Neural progenitor cell (in vitro differentiated cells): ENCODE data around the gene RRAGD. TPM values are rescaled to one million over a fixed set of nuclear protein-coding genes. Genes with fewer than 3 reads are reported as not detected.

ENCODE experiments used
- DNase-seq: peaks from one replicate; pipeline ENCODE4 v3.0.0-alpha.2; 2016; ENCODE audit warnings: low spot score
- H2AFZ ChIP-seq: fragments of 200-600 bp; sonication (generic); replicated peaks from 2 replicates; pipeline ENCODE4 v1.6.1; 2016; ENCODE audit warnings: antibody characterized with exemption
- H3F3A ChIP-seq: fragments of 200-600 bp; sonication (generic); 2 replicates; pipeline ENCODE4 v1.6.1; 2016; ENCODE audit warnings: antibody characterized with exemption, low read depth
- H3K27ac ChIP-seq: fragments of 200-600 bp; sonication (generic); 2 replicates; pipeline ENCODE4 v1.5.1; 2016; ENCODE audit warnings: mild to moderate bottlenecking
- H3K27me3 ChIP-seq: fragments of 200-600 bp; sonication (generic); 2 replicates; pipeline ENCODE4 v1.6.1; 2016; ENCODE audit warnings: mild to moderate bottlenecking, moderate library complexity
- H3K36me3 ChIP-seq: fragments of 200-600 bp; sonication (generic); 2 replicates; pipeline ENCODE4 v1.5.1; 2016
- H3K4me1 ChIP-seq: fragments of 200-600 bp; sonication (generic); 2 replicates; pipeline ENCODE4 v1.6.1; 2016; ENCODE audit warnings: mixed run types
- H3K4me2 ChIP-seq: fragments of 200-600 bp; sonication (generic); 2 replicates; pipeline ENCODE4 v1.6.1; 2016
- H3K4me3 ChIP-seq: fragments of 200-600 bp; sonication (generic); 2 replicates; pipeline ENCODE4 v1.5.1; 2016
- H3K79me2 ChIP-seq: fragments of 200-600 bp; sonication (generic); 2 replicates; pipeline ENCODE4 v1.6.1; 2016; ENCODE audit warnings: low read depth
- H3K9ac ChIP-seq: fragments of 200-600 bp; sonication (generic); 2 replicates; pipeline ENCODE4 v1.6.1; 2016
- H3K9me3 ChIP-seq: fragments of 200-600 bp; sonication (generic); 2 replicates; pipeline ENCODE4 v1.5.1; 2016; ENCODE audit warnings: low read depth
- H4K20me1 ChIP-seq: fragments of 200-600 bp; sonication (generic); 2 replicates; pipeline ENCODE4 v1.6.1; 2016; ENCODE audit warnings: low read depth
- H3K27ac Mint-ChIP-seq: 3 replicates; pipeline ENCODE4 v1.8.0; 2021; ENCODE audit warnings: mixed read lengths
- H3K27me3 Mint-ChIP-seq: 2 replicates; pipeline ENCODE4 v1.8.0; 2022; ENCODE audit warnings: low read depth, mild to moderate bottlenecking, inconsistent platforms, moderate library complexity, mixed read lengths; ENCODE audit not compliant: insufficient read depth
- H3K36me3 Mint-ChIP-seq: 3 replicates; pipeline ENCODE4 v1.8.0; 2021; ENCODE audit warnings: mixed read lengths
- H3K4me1 Mint-ChIP-seq: 3 replicates; pipeline ENCODE4 v1.8.0; 2021; ENCODE audit warnings: mixed read lengths
- H3K4me3 Mint-ChIP-seq: 3 replicates; pipeline ENCODE4 v1.8.0; 2021; ENCODE audit warnings: mild to moderate bottlenecking, moderate library complexity, mixed read lengths
- H3K9me3 Mint-ChIP-seq: 3 replicates; pipeline ENCODE4 v1.8.0; 2020; ENCODE audit warnings: mixed read lengths
- EZH2 ChIP-seq: fragments of 200-600 bp; sonication (generic); IDR thresholded peaks from 2 replicates; pipeline ENCODE4 v1.6.1; 2017; ENCODE audit warnings: antibody characterized with exemption, mild to moderate bottlenecking, moderate library complexity
- EZH2phosphoT487 ChIP-seq: fragments of 200-600 bp; sonication (generic); IDR thresholded peaks from 2 replicates; pipeline ENCODE4 v1.6.1; 2017; ENCODE audit warnings: antibody characterized with exemption
- total RNA-seq: library from RNA; depleted of rRNA; stranded (reverse); fragments of >200 nt; gene quantifications from 2 replicates; pipeline ENCODE4 v1.2.3, GENCODE V29; 2015; ENCODE audit warnings: low replicate concordance
- TF ChIP-seq, protein P1 (sequence below): fragments of 200-600 bp; sonication (generic); IDR thresholded peaks from 2 replicates; pipeline ENCODE4 v1.5.1; 2017; ENCODE audit warnings: antibody characterized with exemption, mild to moderate bottlenecking

RRAGD gene
- total RNA-seq, 1 donor from 2014 or later: 20.7 TPM

DNA sequence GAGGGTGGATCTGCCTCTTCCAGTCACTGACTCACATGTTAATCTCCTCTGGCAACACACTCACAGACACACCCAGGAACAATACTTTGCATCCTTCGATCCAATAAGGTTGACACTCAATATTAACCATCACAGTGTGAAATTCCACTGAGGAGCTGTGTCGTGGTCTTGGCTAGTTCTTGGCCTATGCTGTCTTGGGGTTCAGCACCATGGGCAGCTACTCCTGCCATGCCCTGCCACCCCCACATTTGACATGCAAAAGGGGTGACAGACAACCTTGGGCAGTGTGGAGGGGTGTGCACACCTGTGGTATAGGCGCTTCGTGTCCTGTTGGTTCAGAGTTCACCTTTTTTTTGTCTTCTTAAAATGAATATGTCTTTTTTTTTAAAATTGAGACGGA lies 46.6 kb upstream of the RRAGD start:
- TF ChIP-seq EZH2: no peak
- TF ChIP-seq, protein P1, sequence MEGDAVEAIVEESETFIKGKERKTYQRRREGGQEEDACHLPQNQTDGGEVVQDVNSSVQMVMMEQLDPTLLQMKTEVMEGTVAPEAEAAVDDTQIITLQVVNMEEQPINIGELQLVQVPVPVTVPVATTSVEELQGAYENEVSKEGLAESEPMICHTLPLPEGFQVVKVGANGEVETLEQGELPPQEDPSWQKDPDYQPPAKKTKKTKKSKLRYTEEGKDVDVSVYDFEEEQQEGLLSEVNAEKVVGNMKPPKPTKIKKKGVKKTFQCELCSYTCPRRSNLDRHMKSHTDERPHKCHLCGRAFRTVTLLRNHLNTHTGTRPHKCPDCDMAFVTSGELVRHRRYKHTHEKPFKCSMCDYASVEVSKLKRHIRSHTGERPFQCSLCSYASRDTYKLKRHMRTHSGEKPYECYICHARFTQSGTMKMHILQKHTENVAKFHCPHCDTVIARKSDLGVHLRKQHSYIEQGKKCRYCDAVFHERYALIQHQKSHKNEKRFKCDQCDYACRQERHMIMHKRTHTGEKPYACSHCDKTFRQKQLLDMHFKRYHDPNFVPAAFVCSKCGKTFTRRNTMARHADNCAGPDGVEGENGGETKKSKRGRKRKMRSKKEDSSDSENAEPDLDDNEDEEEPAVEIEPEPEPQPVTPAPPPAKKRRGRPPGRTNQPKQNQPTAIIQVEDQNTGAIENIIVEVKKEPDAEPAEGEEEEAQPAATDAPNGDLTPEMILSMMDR: no peak
- TF ChIP-seq EZH2phosphoT487: no peak
- Histone ChIP-seq H3K79me2 (no peaks in the 10 kb centered on the region), H3K4me3 (no peak overlapping the region), H3K4me2 (no peak overlapping the region), H3K4me1 (no peaks in the 10 kb centered on the region), H3K9me3 (no peaks in the 10 kb centered on the region), H3K27ac (no peak overlapping the region), H3K36me3 (no peaks in the 10 kb centered on the region), H3K9ac (no peak overlapping the region), H2AFZ (no peak overlapping the region), H3K27me3 (no peaks in the 10 kb centered on the region), H3F3A (peaks cover 10% of the 10 kb centered on the region), H4K20me1 (peaks cover 35% of the 10 kb centered on the region)
- peaks cover 6% of the 10 kb centered on the region for H3K27me3 Mint-ChIP-seq
- no peak overlapping the region for H3K27ac Mint-ChIP-seq
- peaks cover 7% of the 10 kb centered on the region for H3K9me3 Mint-ChIP-seq
- H3K4me1 Mint-ChIP-seq: peaks cover 2% of the 10 kb centered on the region
- peak; percentile 19 for DNase-seq
- peaks cover 15% of the 10 kb centered on the region for H3K36me3 Mint-ChIP-seq
- no peak overlapping the region for H3K4me3 Mint-ChIP-seq

DNA sequence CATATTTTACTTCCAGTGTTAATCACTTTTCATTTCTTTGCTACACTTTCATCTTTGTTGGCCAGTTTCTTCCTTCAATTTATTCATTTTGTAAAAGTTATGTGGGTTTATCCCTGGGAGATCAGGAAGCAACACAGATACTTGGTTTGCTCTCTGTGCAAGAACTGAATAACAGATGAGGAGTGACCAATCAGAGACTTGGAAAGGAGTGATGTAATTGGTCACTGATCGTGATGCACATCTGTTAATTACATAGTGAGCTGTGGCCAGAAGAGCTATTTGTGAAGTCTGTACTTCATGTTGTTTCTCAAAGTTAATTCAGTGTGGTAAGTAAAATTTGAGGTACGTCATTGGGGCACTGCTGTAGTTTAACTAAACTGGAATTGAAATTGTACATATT lies 42.2 kb upstream of the RRAGD start:
- H3K4me1 Mint-ChIP-seq: peaks cover 3% of the 10 kb centered on the region
- no peak overlapping the region for H3K4me3 Mint-ChIP-seq
- peaks cover 6% of the 10 kb centered on the region for H3K27me3 Mint-ChIP-seq
- Histone ChIP-seq H3K4me1 (peaks cover 12% of the 10 kb centered on the region), H3K9ac (no peak overlapping the region), H3K4me3 (no peak overlapping the region), H3K79me2 (peaks cover 4% of the 10 kb centered on the region), H2AFZ (no peak overlapping the region), H3K36me3 (no peaks in the 10 kb centered on the region), H3K27me3 (no peaks in the 10 kb centered on the region), H3F3A (peaks cover 6% of the 10 kb centered on the region), H3K27ac (no peak overlapping the region), H4K20me1 (peaks cover 32% of the 10 kb centered on the region), H3K9me3 (no peaks in the 10 kb centered on the region), H3K4me2 (no peak overlapping the region)
- peaks cover 15% of the 10 kb centered on the region for H3K36me3 Mint-ChIP-seq
- H3K27ac Mint-ChIP-seq: no peak overlapping the region
- peaks cover 7% of the 10 kb centered on the region for H3K9me3 Mint-ChIP-seq
- DNase-seq: no peak
- TF ChIP-seq, protein P1: no peak
- TF ChIP-seq EZH2 (no peak), EZH2phosphoT487 (no peak)

DNA sequence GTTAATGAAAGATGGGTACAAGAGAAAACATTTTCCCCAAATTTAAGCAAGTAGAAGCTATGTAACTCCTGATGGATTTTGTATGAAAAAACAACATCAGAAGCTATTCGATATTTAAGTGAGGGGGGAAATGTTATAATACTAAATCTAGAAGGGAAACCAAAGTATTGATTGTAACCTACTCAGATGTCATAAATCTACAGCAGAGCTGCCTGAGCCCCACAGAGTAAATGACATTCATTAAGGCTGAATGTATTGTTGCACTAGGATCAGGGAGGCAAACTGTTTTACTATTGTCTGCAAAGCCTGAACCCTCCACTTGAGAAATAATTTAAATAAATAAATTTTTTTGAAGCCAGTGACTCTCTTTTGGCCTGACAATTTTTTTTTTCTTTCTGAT lies 40.2 kb upstream of the RRAGD start:
- no peak for DNase-seq
- Histone ChIP-seq H3K9me3 (no peaks in the 10 kb centered on the region), H3K4me1 (peaks cover 12% of the 10 kb centered on the region), H4K20me1 (peaks cover 13% of the 10 kb centered on the region), H3K27me3 (no peaks in the 10 kb centered on the region), H3K4me2 (peak overlapping the region; percentile 22), H3K4me3 (no peak overlapping the region), H3F3A (peaks cover 7% of the 10 kb centered on the region), H3K27ac (no peak overlapping the region), H2AFZ (no peak overlapping the region), H3K36me3 (no peaks in the 10 kb centered on the region), H3K79me2 (peaks cover 4% of the 10 kb centered on the region), H3K9ac (no peak overlapping the region)
- TF ChIP-seq EZH2phosphoT487 (no peak), EZH2 (no peak)
- TF ChIP-seq, protein P1: no peak
- Mint-ChIP-seq H3K36me3 (peaks cover 19% of the 10 kb centered on the region), H3K27ac (no peak overlapping the region), H3K27me3 (peaks cover 3% of the 10 kb centered on the region), H3K4me1 (peaks cover 5% of the 10 kb centered on the region), H3K4me3 (no peak overlapping the region), H3K9me3 (peaks cover 7% of the 10 kb centered on the region)
